DND-41 (cell line): ENCODE results near the gene PACRG.

Source experiments
- ATAC-seq: fragments of 200-7000 bp; cut with Tn5 transposase; 3 replicates; pipeline ENCODE4 v1.9.1; 2021; ENCODE audit warnings: low read depth; ENCODE audit not compliant: insufficient read depth
- DNase-seq: peaks from one replicate; pipeline ENCODE4 v3.0.0-alpha.2; 2020
- H2AFZ ChIP-seq: 2 replicates; pipeline ENCODE4 v1.6.0; 2012; ENCODE audit warnings: low read depth, low read length
- H3K27ac ChIP-seq: 2 replicates; pipeline ENCODE4 v1.5.1; 2012; ENCODE audit warnings: low read length, inconsistent platforms
- H3K27me3 ChIP-seq: fragments of 200-600 bp; sonication (generic); 2 replicates; pipeline ENCODE4 v1.6.0; 2012; ENCODE audit warnings: low read length, mild to moderate bottlenecking, inconsistent platforms; ENCODE audit not compliant: insufficient read depth, poor library complexity
- H3K36me3 ChIP-seq: 2 replicates; pipeline ENCODE4 v1.5.1; 2012; ENCODE audit warnings: low read length, inconsistent platforms; ENCODE audit not compliant: insufficient read depth
- H3K4me1 ChIP-seq: 2 replicates; pipeline ENCODE4 v1.5.1; 2012; ENCODE audit warnings: mild to moderate bottlenecking, low read length; ENCODE audit not compliant: insufficient read depth
- H3K4me2 ChIP-seq: 2 replicates; pipeline ENCODE4 v1.6.0; 2012; ENCODE audit warnings: mild to moderate bottlenecking, moderate library complexity, low read length, inconsistent platforms; ENCODE audit not compliant: insufficient read depth
- H3K4me3 ChIP-seq, 2 experiments: fragments of 200-600 bp in 1 of 2; shearing (Covaris generic) in 1 of 2; 2 replicates each; pipeline ENCODE4 v1.5.1; 2012 to 2016; ENCODE audit warnings: inconsistent platforms in 2 of 2, low read length in 2 of 2, mild to moderate bottlenecking in 2 of 2, low read depth in 1 of 2, moderate library complexity in 1 of 2
- H3K79me2 ChIP-seq: 2 replicates; pipeline ENCODE4 v1.6.0; 2012; ENCODE audit warnings: low read length, inconsistent platforms; ENCODE audit not compliant: insufficient read depth
- H3K9ac ChIP-seq: 2 replicates; pipeline ENCODE4 v1.6.0; 2012; ENCODE audit warnings: low read depth, mild to moderate bottlenecking, inconsistent platforms, low read length, moderate library complexity
- H3K9me3 ChIP-seq: 2 replicates; pipeline ENCODE4 v1.5.1; 2012; ENCODE audit warnings: low read length, moderate library complexity, mild to moderate bottlenecking, inconsistent platforms; ENCODE audit not compliant: insufficient read depth, severe bottlenecking
- H4K20me1 ChIP-seq: 2 replicates; pipeline ENCODE4 v1.6.0; 2012; ENCODE audit warnings: low read length; ENCODE audit not compliant: insufficient read depth
- CTCF ChIP-seq: IDR thresholded peaks from 2 replicates; pipeline ENCODE4 v1.5.1; 2012; ENCODE audit warnings: borderline replicate concordance, low read length, moderate library complexity, mild to moderate bottlenecking; ENCODE audit not compliant: poor library complexity, severe bottlenecking; ENCODE audit errors: extremely low read depth
- EZH2 ChIP-seq: IDR thresholded peaks from 3 replicates; pipeline ENCODE4 v1.6.1; 2012; ENCODE audit warnings: borderline replicate concordance, low read depth, mild to moderate bottlenecking, moderate library complexity, low read length, inconsistent platforms; ENCODE audit not compliant: severe bottlenecking

Gene PACRG

GRCh38 chr6:163302747-163303146 lies 575.0 kb downstream of the PACRG start:
- no peak overlapping the region for H3K9ac ChIP-seq
- ATAC-seq (no peak), DNase-seq (no peak)
- H3K36me3 ChIP-seq, result no peaks in the 10 kb centered on the region
- no peak overlapping the region for H3K4me3 ChIP-seq
- no peaks in the 10 kb centered on the region for H3K27me3 ChIP-seq
- H3K27ac ChIP-seq, result no peak overlapping the region
- no peak for TF ChIP-seq EZH2
- no peak for TF ChIP-seq CTCF
- H4K20me1 ChIP-seq, result no peaks in the 10 kb centered on the region
- H3K4me2 ChIP-seq, result no peak overlapping the region
- H3K4me1 ChIP-seq, result no peaks in the 10 kb centered on the region
- no peak overlapping the region for H2AFZ ChIP-seq
- no peaks in the 10 kb centered on the region for H3K79me2 ChIP-seq
- no peaks in the 10 kb centered on the region for H3K9me3 ChIP-seq

GRCh38 chr6:163306000-163306399 lies 578.2 kb downstream of the PACRG start:
- Histone ChIP-seq H3K4me2 (no peak overlapping the region), H3K9ac (no peak overlapping the region), H3K36me3 (no peaks in the 10 kb centered on the region), H4K20me1 (no peaks in the 10 kb centered on the region), H3K9me3 (no peaks in the 10 kb centered on the region), H3K4me1 (no peaks in the 10 kb centered on the region), H3K27ac (no peak overlapping the region), H2AFZ (no peak overlapping the region), H3K27me3 (no peaks in the 10 kb centered on the region), H3K4me3 (no peak overlapping the region), H3K79me2 (no peaks in the 10 kb centered on the region)
- DNase-seq (no peak), ATAC-seq (no peak)
- TF ChIP-seq CTCF (no peak), EZH2 (no peak)

- no peaks in the 10 kb centered on the region for H3K36me3 ChIP-seq
- H3K27me3 ChIP-seq, result no peaks in the 10 kb centered on the region
- H4K20me1 ChIP-seq, result no peaks in the 10 kb centered on the region
- H3K27ac ChIP-seq, result no peak overlapping the region
- no peak overlapping the region for H2AFZ ChIP-seq
- H3K9me3 ChIP-seq, result no peaks in the 10 kb centered on the region
- ATAC-seq, result no peak
- no peaks in the 10 kb centered on the region for H3K79me2 ChIP-seq
- H3K4me3 ChIP-seq, result no peak overlapping the region
- TF ChIP-seq CTCF (no peak), EZH2 (no peak)
- no peak overlapping the region for H3K4me2 ChIP-seq
- no peaks in the 10 kb centered on the region for H3K4me1 ChIP-seq
- no peak overlapping the region for H3K9ac ChIP-seq
- DNase-seq, result no peak
Observed at GRCh38 chr6:163308629-163309440, 581.1 kb downstream of the PACRG start.
